Measurements from ENCODE around the gene ARHGAP26. TPM values are rescaled to one million over a fixed set of nuclear protein-coding genes. Genes with fewer than 3 reads are reported as not detected.

Gene ARHGAP26
- total RNA-seq, 1 donor from 2014 or later: 18.7 TPM

DNA sequence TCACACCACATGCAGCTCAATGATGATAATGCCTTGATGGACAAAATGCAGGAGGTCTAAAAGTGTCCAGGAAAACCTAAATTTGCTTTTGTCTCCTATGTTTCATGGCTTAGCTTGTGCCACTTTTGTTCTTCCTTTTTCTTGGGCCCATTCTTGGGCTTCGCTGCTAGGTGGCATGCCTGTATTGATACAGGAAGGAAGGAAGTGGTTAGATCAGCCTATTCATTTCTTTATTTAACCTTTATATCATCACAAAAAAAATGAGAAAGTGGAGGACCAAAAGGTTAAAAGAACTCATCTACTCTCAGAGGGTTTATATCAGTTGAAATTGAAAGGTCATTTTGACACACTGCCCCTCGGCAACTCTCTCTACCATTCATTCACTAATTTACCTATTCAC lies 260.2 kb downstream of the ARHGAP26 start:
- Mint-ChIP-seq H3K27ac (no peak overlapping the region), H3K9me3 (no peaks in the 10 kb centered on the region), H3K36me3 (peaks cover 5% of the 10 kb centered on the region), H3K4me1 (ENCODE audit: unreplicated experiment) (peaks cover 21% of the 10 kb centered on the region), H3K4me3 (no peak overlapping the region), H3K27me3 (no peaks in the 10 kb centered on the region)
- no peak for DNase-seq (ENCODE audit: extremely low spot score, unreplicated experiment)
- TF ChIP-seq, protein P1, sequence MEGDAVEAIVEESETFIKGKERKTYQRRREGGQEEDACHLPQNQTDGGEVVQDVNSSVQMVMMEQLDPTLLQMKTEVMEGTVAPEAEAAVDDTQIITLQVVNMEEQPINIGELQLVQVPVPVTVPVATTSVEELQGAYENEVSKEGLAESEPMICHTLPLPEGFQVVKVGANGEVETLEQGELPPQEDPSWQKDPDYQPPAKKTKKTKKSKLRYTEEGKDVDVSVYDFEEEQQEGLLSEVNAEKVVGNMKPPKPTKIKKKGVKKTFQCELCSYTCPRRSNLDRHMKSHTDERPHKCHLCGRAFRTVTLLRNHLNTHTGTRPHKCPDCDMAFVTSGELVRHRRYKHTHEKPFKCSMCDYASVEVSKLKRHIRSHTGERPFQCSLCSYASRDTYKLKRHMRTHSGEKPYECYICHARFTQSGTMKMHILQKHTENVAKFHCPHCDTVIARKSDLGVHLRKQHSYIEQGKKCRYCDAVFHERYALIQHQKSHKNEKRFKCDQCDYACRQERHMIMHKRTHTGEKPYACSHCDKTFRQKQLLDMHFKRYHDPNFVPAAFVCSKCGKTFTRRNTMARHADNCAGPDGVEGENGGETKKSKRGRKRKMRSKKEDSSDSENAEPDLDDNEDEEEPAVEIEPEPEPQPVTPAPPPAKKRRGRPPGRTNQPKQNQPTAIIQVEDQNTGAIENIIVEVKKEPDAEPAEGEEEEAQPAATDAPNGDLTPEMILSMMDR (conservative IDR thresholded peaks at IDR 0.05): no peak

- no peaks in the 10 kb centered on the region for H3K27me3 Mint-ChIP-seq
- no peak overlapping the region for H3K4me3 Mint-ChIP-seq
- no peak overlapping the region for H3K27ac Mint-ChIP-seq
- TF ChIP-seq, protein P1 (conservative IDR thresholded peaks at IDR 0.05): no peak
- DNase-seq (ENCODE audit: extremely low spot score, unreplicated experiment): no peak
- no peaks in the 10 kb centered on the region for H3K9me3 Mint-ChIP-seq
- peaks cover 9% of the 10 kb centered on the region for H3K4me1 Mint-ChIP-seq (ENCODE audit: unreplicated experiment)
- peaks cover 8% of the 10 kb centered on the region for H3K36me3 Mint-ChIP-seq
Measured at GRCh38 chr5:143031781-143032580, 261.8 kb downstream of the ARHGAP26 start.

GRCh38 chr5:143032581-143032836 lies 262.3 kb downstream of the ARHGAP26 start:
- peaks cover 8% of the 10 kb centered on the region for H3K36me3 Mint-ChIP-seq
- H3K9me3 Mint-ChIP-seq: no peaks in the 10 kb centered on the region
- no peak overlapping the region for H3K4me3 Mint-ChIP-seq
- H3K27me3 Mint-ChIP-seq: no peaks in the 10 kb centered on the region
- H3K27ac Mint-ChIP-seq: no peak overlapping the region
- peaks cover 9% of the 10 kb centered on the region for H3K4me1 Mint-ChIP-seq (ENCODE audit: unreplicated experiment)
- TF ChIP-seq, protein P1 (conservative IDR thresholded peaks at IDR 0.05): no peak
- no peak for DNase-seq (ENCODE audit: extremely low spot score, unreplicated experiment)

DNA sequence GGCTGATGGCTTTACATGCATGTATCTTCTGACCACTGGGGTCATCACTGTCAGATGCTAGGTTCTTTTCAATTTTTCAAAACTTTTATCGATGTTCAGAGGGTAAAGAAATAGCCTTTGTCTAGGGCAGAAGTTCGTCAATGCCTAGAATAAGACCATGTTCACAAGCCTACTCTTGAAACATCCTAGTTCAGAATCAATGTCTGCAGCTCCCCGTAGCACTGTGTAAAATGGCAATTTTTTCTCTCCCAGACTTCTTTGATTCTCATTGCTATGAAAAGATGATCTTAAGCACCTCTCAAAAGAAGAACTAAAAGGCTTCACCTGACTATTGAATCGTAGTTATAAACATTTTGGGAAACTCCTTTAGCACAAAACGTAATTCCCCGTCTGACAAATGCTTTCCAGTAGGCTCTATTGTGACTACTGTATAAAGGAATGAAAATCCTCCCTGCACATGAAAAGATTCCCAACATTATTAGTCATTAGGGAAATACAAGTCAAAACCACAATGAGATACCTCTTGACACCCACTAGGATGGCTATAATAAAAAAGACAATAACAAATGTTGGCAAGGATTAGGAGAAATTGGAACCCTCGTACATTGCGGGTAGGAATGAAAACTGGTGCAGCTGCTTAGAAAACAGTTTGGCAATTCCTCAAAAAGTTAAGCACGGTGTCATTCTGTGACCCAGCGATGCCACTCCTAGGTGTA lies 263.5 kb downstream of the ARHGAP26 start:
- H3K27me3 Mint-ChIP-seq: no peaks in the 10 kb centered on the region
- H3K27ac Mint-ChIP-seq: no peak overlapping the region
- H3K9me3 Mint-ChIP-seq: no peaks in the 10 kb centered on the region
- DNase-seq (ENCODE audit: extremely low spot score, unreplicated experiment): no peak
- H3K4me3 Mint-ChIP-seq: no peak overlapping the region
- H3K36me3 Mint-ChIP-seq: peaks cover 8% of the 10 kb centered on the region
- TF ChIP-seq, protein P1 (conservative IDR thresholded peaks at IDR 0.05): no peak
- peaks cover 16% of the 10 kb centered on the region for H3K4me1 Mint-ChIP-seq (ENCODE audit: unreplicated experiment)

GRCh38 chr5:143036146-143036927 lies 266.2 kb downstream of the ARHGAP26 start:
- no peak overlapping the region for H3K4me3 Mint-ChIP-seq
- no peak overlapping the region for H3K27ac Mint-ChIP-seq
- DNase-seq (ENCODE audit: extremely low spot score, unreplicated experiment): no peak
- peaks cover 22% of the 10 kb centered on the region for H3K4me1 Mint-ChIP-seq (ENCODE audit: unreplicated experiment)
- TF ChIP-seq, protein P1 (conservative IDR thresholded peaks at IDR 0.05): no peak
- H3K9me3 Mint-ChIP-seq: no peaks in the 10 kb centered on the region
- H3K36me3 Mint-ChIP-seq: peaks cover 8% of the 10 kb centered on the region
- H3K27me3 Mint-ChIP-seq: no peaks in the 10 kb centered on the region

Data from type B pancreatic cell (in vitro differentiated cells).